Measurements from ENCODE around the gene NKX2-4. TPM values are rescaled to one million over a fixed set of nuclear protein-coding genes. Genes with fewer than 3 reads are reported as not detected.

The NKX2-4 gene
- total RNA-seq, 1 donor from 2014 or later = not detected

DNA sequence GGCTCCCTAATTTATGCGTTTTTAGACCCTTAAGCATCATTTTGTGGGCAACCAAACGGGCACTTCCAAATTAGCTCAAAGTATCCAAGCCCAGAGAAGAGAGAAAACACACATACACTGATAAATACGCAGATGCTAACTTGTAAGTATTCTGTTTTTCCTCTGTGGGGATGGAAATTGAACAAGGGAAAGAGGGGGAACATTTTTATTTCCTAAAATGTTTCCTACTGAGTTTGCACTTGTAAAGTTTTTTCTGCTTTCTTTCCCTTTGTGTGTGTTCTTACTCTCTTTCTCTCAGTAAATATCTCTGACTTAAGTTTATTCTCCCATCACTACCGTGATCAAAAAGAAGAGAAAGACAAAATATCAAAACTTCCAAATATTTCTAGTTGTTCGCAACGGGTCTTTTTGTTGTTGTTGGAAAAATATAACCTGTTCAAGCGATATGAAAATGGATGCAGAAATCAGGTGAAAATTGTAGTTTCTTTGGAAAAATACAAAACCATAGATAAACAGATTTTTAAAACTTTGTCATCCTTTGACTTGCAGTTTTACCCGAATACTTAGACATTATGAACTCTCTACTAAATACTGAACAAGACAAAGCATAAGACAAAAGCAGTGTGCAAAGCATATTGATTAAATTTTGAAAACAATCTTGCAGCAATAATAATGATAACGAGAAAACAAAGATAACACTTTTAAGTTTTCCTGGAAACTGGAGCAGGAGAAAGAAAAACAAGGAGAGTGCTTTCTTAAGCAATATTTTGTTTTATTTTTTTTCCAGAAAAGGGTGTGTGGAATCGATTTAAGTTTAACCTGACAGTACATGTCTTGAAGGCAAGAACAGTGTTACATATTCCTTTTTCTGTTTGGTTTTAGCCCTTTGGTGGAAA, 1.0 kb upstream of the NKX2-4 start:
- no peaks in the 10 kb centered on the region for H3K4me1 ChIP-seq
- no peaks in the 10 kb centered on the region for H3K36me3 ChIP-seq
- H3K27ac ChIP-seq = no peak overlapping the region
- no peak for TF ChIP-seq POLR2A (IDR thresholded peaks at IDR 0.05)
- no peak for TF ChIP-seq POLR2AphosphoS5 (IDR thresholded peaks at IDR 0.05; ENCODE audit: insufficient read depth in 1 of 2, low read depth in 1 of 2)
- TF ChIP-seq CTCF (IDR thresholded peaks at IDR 0.05) = no peak
- no peak for DNase-seq (ENCODE audit: extremely low spot score in 2 of 2)
- no peaks in the 10 kb centered on the region for H3K9me3 ChIP-seq
- intact Hi-C loops (cut with DNase I) = no loop called here
- peaks cover 26% of the 10 kb centered on the region for H3K27me3 ChIP-seq
- no peak overlapping the region for H3K4me3 ChIP-seq

DNA sequence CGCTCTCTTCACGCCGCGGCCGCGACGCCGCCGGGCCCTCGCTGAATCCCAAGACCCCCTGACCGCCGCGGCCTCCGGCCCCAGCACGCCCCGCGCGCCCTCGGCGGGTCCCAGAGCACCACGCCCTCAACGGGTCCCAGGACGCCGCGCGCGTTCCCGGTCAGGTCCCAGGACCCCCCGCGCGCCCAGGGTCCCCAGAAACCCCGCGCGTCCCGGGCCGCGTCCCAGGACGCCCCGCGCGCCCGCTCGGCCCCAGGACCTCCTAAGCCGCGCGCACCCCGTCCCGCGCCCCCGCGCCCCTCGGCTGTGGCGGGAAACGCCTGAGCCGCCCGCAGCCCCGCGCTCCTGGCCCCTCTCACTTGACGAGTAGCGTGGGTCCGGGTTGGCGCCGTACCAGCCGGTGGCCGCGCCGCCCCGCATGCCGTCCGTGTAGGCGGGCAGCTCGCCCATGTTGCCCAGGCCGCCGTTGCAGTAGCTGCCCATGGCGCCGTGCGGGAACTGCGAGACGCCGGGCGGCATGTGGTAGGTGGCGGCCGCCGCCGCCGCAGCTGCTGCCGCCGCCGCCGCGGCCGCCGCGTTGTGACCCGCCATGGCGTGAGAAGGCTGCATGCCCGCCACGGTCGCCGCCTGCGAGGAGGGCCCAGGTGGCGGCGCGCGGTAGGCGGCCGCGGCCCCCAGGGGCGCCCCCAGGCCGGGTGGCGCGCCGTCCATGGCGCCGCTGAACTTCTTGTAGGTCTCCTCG, 556 bp downstream of the NKX2-4 start:
- no peaks in the 10 kb centered on the region for H3K9me3 ChIP-seq
- TF ChIP-seq POLR2AphosphoS5 (IDR thresholded peaks at IDR 0.05; ENCODE audit: insufficient read depth in 1 of 2, low read depth in 1 of 2) = no peak
- peaks cover 28% of the 10 kb centered on the region for H3K27me3 ChIP-seq
- H3K4me1 ChIP-seq = no peaks in the 10 kb centered on the region
- H3K4me3 ChIP-seq = peak overlapping the region in 1 of 2 donors; percentile 38
- no peak for DNase-seq (ENCODE audit: extremely low spot score in 2 of 2)
- intact Hi-C loops (cut with DNase I) = no loop called here
- H3K27ac ChIP-seq = no peak overlapping the region
- no peaks in the 10 kb centered on the region for H3K36me3 ChIP-seq

DNA sequence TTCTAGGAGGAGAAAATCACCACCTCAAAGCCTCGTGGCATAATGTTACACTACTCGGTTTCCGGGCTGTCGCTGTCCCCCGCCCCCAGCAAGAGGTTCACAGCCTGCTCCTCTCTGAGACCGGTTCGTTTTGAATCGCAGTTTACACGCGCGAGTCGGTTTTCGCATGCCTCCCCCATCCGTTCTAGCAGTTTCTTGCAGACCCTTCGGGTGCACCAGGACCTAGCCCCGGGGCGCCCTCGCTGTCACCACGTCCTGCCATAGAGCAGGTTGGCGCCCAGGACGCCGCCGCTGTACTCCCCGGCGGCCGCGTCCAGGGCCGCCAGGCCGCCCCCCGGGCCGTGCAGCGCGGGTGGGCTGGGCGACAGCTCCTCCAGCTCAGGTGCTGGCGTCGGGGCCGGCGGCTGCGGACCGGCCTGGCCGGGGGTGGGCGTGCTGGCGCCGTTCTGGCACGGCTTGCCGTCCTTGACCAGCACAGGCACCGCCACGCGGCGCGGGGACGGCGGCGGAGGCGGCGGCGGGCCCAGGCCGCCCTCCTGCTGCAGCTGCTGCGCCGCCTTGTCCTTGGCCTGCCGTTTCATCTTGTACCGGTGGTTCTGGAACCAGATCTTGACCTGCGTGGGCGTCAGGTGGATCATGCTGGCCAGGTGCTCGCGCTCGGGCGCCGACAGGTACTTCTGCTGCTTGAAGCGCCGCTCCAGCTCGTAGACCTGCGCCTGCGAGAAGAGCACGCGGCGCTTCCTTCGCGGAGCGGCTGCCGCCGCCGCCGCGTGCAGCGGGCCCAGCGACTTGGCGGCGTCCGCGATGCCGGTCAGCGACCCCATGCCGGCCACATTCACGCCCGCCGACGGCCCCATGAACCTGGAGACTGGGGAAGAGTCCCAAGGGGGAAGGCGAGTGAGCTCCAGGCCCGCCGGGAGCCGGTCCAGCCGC, 1.4 kb downstream of the NKX2-4 start:
- intact Hi-C loops (cut with DNase I) = no loop called here
- no peaks in the 10 kb centered on the region for H3K9me3 ChIP-seq
- no peak for TF ChIP-seq CTCF (IDR thresholded peaks at IDR 0.05)
- no peak for TF ChIP-seq POLR2AphosphoS5 (IDR thresholded peaks at IDR 0.05; ENCODE audit: insufficient read depth in 1 of 2, low read depth in 1 of 2)
- H3K27ac ChIP-seq = no peak overlapping the region
- no peaks in the 10 kb centered on the region for H3K36me3 ChIP-seq
- DNase-seq (ENCODE audit: extremely low spot score in 2 of 2) = no peak
- H3K4me1 ChIP-seq = no peaks in the 10 kb centered on the region
- H3K4me3 ChIP-seq = peak overlapping the region in 1 of 2 donors; percentile 38
- peaks cover 28% of the 10 kb centered on the region for H3K27me3 ChIP-seq

DNA sequence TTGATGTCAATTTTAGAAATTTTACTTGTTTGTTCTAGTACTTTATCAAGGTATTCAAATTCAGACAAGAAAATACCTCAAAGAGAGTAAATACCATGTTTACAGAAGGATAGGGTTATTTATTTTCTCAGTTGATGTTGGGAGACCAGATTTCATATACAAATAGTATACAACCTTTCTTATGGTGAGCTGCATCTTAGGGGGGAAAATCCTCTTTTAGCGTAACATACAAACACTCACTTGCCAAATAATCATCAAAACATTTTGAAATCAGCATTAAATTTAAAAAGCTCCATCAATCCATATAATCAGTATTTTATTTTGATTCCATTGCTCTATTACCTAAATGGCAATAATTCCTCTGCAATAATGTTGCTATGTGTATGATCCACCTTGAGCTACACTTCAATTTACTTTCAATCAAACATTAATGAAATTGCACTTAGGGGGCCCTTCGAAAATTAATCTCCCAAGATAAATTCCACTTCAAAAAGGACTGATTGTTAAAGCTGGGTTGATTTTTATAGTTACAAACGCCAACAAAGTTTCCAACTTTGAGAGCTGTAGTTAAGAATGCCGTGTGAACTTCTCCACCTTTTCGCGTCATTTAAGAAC, 2.2 kb downstream of the NKX2-4 start:
- peak overlapping the region in 1 of 2 donors; percentile 38 for H3K4me3 ChIP-seq
- no peak for DNase-seq (ENCODE audit: extremely low spot score in 2 of 2)
- TF ChIP-seq POLR2AphosphoS5 (IDR thresholded peaks at IDR 0.05; ENCODE audit: insufficient read depth in 1 of 2, low read depth in 1 of 2) (no peak), POLR2A (IDR thresholded peaks at IDR 0.05) (no peak), CTCF (IDR thresholded peaks at IDR 0.05) (no peak)
- H3K36me3 ChIP-seq = no peaks in the 10 kb centered on the region
- no peaks in the 10 kb centered on the region for H3K9me3 ChIP-seq
- no peaks in the 10 kb centered on the region for H3K4me1 ChIP-seq
- H3K27ac ChIP-seq = no peak overlapping the region
- intact Hi-C loops (cut with DNase I) = no loop called here
- peaks cover 28% of the 10 kb centered on the region for H3K27me3 ChIP-seq

DNA sequence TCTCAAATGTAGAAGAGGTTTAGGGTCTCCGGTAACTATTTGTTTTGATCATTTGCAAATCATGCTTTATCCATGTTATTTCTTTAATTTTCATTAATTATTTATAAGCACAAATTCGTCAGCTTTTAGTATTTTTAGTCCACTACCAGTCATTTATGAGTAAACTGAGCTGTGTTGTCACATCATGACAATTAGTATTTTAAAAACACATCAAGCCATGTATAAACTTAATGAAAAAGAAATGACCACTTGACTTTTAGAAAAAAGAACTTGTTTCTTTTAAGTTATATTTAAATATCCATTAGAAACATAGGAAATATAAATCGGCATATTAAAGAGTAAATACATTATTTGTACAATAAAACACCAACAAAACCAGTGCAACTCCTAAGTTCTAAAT, 2.8 kb downstream of the NKX2-4 start:
- Histone ChIP-seq H3K9me3 (no peaks in the 10 kb centered on the region), H3K27me3 (peaks cover 28% of the 10 kb centered on the region), H3K27ac (no peak overlapping the region), H3K4me3 (no peak overlapping the region), H3K4me1 (no peaks in the 10 kb centered on the region), H3K36me3 (peaks cover 0 to 5% of the 10 kb centered on the region in 2 donors)
- TF ChIP-seq POLR2AphosphoS5 (IDR thresholded peaks at IDR 0.05; ENCODE audit: insufficient read depth in 1 of 2, low read depth in 1 of 2) (no peak), POLR2A (IDR thresholded peaks at IDR 0.05) (no peak), CTCF (IDR thresholded peaks at IDR 0.05) (no peak)
- intact Hi-C loops (cut with DNase I) = no loop called here
- DNase-seq (ENCODE audit: extremely low spot score in 2 of 2) = no peak

Measured in vagina (tissue), 2 donors.